Kidney tubule cell (primary cell): Measurements from ENCODE around the gene SLC4A4.
A peak's percentile ranks its signal among the peaks of the same experiment; 100 is the strongest.
"Not testable (repeated sequence)": the region's sequence is repeated elsewhere in the genome, so short reads cannot be mapped to it uniquely, and the experiment has no call there.

Experiments
- DNase-seq: peaks from one replicate; pipeline ENCODE4 v3.0.0-alpha.2; 2018; ENCODE audit warnings: low spot score

The SLC4A4 gene

GRCh38 chr4:71360844-71361243 is 22.0 kb downstream of the SLC4A4 start:
- no peak for DNase-seq

GRCh38 chr4:71361476-71361875 is 22.7 kb downstream of the SLC4A4 start:
- DNase-seq, result no peak

GRCh38 chr4:71366766-71367165 is 27.9 kb downstream of the SLC4A4 start:
- DNase-seq, result no peak

GRCh38 chr4:71367546-71367945 is 28.7 kb downstream of the SLC4A4 start:
- DNase-seq, result no peak

- no peak for DNase-seq
These were observed 30.1 kb downstream of the SLC4A4 start for GRCh38 chr4:71368906-71369305.

GRCh38 chr4:71369536-71369935 is 30.7 kb downstream of the SLC4A4 start:
- DNase-seq, result no peak

GRCh38 chr4:71375494-71375893 is 36.7 kb downstream of the SLC4A4 start:
- no peak for DNase-seq

- DNase-seq, result peak; percentile 66
These were observed 38.7 kb downstream of the SLC4A4 start for GRCh38 chr4:71377561-71377960.

- no peak for DNase-seq
These were observed 40.3 kb downstream of the SLC4A4 start for GRCh38 chr4:71379126-71379525.

- DNase-seq, result peak; percentile 55
These were observed 42.0 kb downstream of the SLC4A4 start for GRCh38 chr4:71380788-71381187.

- DNase-seq, result no peak
These were observed 43.5 kb downstream of the SLC4A4 start for GRCh38 chr4:71382125-71382899.

GRCh38 chr4:71382900-71383560 is 44.2 kb downstream of the SLC4A4 start:
- peak; percentile 81 for DNase-seq

- no peak for DNase-seq
These were observed 45.2 kb downstream of the SLC4A4 start for GRCh38 chr4:71383984-71384383.

- no peak for DNase-seq
These were observed 50.5 kb downstream of the SLC4A4 start for GRCh38 chr4:71389149-71389827.

GRCh38 chr4:71392109-71392508 is 53.3 kb downstream of the SLC4A4 start:
- DNase-seq, result no peak

- peak; percentile 32 for DNase-seq
These were observed 57.6 kb downstream of the SLC4A4 start for GRCh38 chr4:71396382-71396781.

- no peak for DNase-seq
These were observed 62.0 kb downstream of the SLC4A4 start for GRCh38 chr4:71400810-71401209.

- no peak for DNase-seq
These were observed 63.8 kb downstream of the SLC4A4 start for GRCh38 chr4:71402616-71403015.

GRCh38 chr4:71404049-71404448 is 65.2 kb downstream of the SLC4A4 start:
- DNase-seq, result peak; percentile 31

GRCh38 chr4:71405791-71406190 is 67.0 kb downstream of the SLC4A4 start:
- no peak for DNase-seq

- peak; percentile 89 for DNase-seq
These were observed 67.7 kb downstream of the SLC4A4 start for GRCh38 chr4:71406459-71406963.

GRCh38 chr4:71408961-71409360 is 70.1 kb downstream of the SLC4A4 start:
- not testable (repeated sequence) for DNase-seq

- no peak for DNase-seq
These were observed 73.2 kb downstream of the SLC4A4 start for GRCh38 chr4:71411981-71412380.
